PC-9 (cell line): ENCODE data around the gene TNFRSF8. TPM values are rescaled to one million over a fixed set of nuclear protein-coding genes. Genes with fewer than 3 reads are reported as not detected.

Experiments
- BruUV-seq: library from RNA; stranded (reverse); fragments of 400-500 nt; replicated peaks from 2 replicates; lab custom pipeline; 2021; lab: Mats Ljungman, UMichigan
- CTCF ChIA-PET: fragments of 300-600 bp; sonication (Branson Sonifier 250); formaldehyde crosslinking; loops from one replicate; lab custom pipeline; 2022; ENCODE audit warnings: antibody characterized with exemption; lab: Charles Lee
- POLR2A ChIA-PET: fragments of 300-600 bp; sonication (Branson Sonifier 250); formaldehyde crosslinking; loops from one replicate; lab custom pipeline; 2022; ENCODE audit warnings: antibody characterized with exemption; ENCODE audit not compliant: unreplicated experiment; lab: Charles Lee
- DNase-seq, 2 experiments: peaks; one replicate each; pipeline versions ENCODE4 v3.0.0 to v3.0.0-alpha.2; 2015 to 2022; ENCODE audit warnings: mixed read lengths in 1 of 2
- H2AFZ ChIP-seq: fragments of 200-600 bp; sonication (generic); 2 replicates; pipeline ENCODE4 v1.8.1; 2017; ENCODE audit warnings: antibody characterized with exemption
- H3F3A ChIP-seq: fragments of 200-600 bp; sonication (generic); 2 replicates; pipeline ENCODE4 v1.8.1; 2017; ENCODE audit warnings: antibody characterized with exemption, mild to moderate bottlenecking, low read depth; ENCODE audit not compliant: insufficient read depth
- H3K27ac ChIP-seq: fragments of 200-600 bp; sonication (generic); 2 replicates; pipeline ENCODE4 v1.6.1; 2016; ENCODE audit warnings: mixed run types
- H3K27me3 ChIP-seq: fragments of 200-600 bp; sonication (generic); 2 replicates; pipeline ENCODE4 v1.6.1; 2016; ENCODE audit warnings: low read depth, mixed run types; ENCODE audit not compliant: insufficient read depth
- H3K36me3 ChIP-seq: fragments of 200-600 bp; sonication (generic); 2 replicates; pipeline ENCODE4 v1.6.1; 2016; ENCODE audit warnings: low read depth, mixed run types
- H3K4me1 ChIP-seq: fragments of 200-600 bp; sonication (generic); replicated peaks from 2 replicates; pipeline ENCODE4 v1.6.1; 2016; ENCODE audit warnings: mixed run types; ENCODE audit not compliant: insufficient read depth
- H3K4me2 ChIP-seq: fragments of 200-600 bp; sonication (generic); 2 replicates; pipeline ENCODE4 v1.6.1; 2017; ENCODE audit warnings: mixed run types
- H3K4me3 ChIP-seq: fragments of 200-600 bp; sonication (generic); 2 replicates; pipeline ENCODE4 v1.6.1; 2016; ENCODE audit warnings: mixed run types
- H3K79me2 ChIP-seq: fragments of 200-600 bp; sonication (generic); 2 replicates; pipeline ENCODE4 v1.6.1; 2017; ENCODE audit warnings: low read depth, mixed run types
- H3K9me2 ChIP-seq: fragments of 200-600 bp; sonication (generic); 2 replicates; pipeline ENCODE4 v1.8.1; 2017; ENCODE audit warnings: mild to moderate bottlenecking; ENCODE audit not compliant: insufficient read depth
- H3K9me3 ChIP-seq: fragments of 200-600 bp; sonication (generic); 2 replicates; pipeline ENCODE4 v1.8.1; 2016; ENCODE audit warnings: low read depth; ENCODE audit not compliant: insufficient read depth
- H4K20me1 ChIP-seq: fragments of 200-600 bp; sonication (generic); 2 replicates; pipeline ENCODE4 v1.8.1; 2017; ENCODE audit not compliant: insufficient read depth
- EZH2 ChIP-seq: fragments of 200-600 bp; sonication (generic); IDR thresholded peaks from 2 replicates; pipeline ENCODE4 v1.8.0; 2017; ENCODE audit warnings: antibody characterized with exemption, low read depth
- intact Hi-C: fragments of 100-400 bp; cut with micrococcal nuclease; formaldehyde crosslinking; loops from one replicate; pipeline ENCODE4 v1.10.0; 2022; ENCODE audit not compliant: unreplicated experiment
- total RNA-seq: library from RNA; stranded (reverse); gene quantifications from 2 replicates; pipeline ENCODE4 v1.2.3, GENCODE V29; 2021
- TF ChIP-seq, protein P1 (sequence below): fragments of 200-600 bp; sonication (generic); conservative IDR thresholded peaks from 2 replicates; pipeline ENCODE4 v1.6.1; 2017; ENCODE audit warnings: mixed run types, antibody characterized with exemption, mild to moderate bottlenecking, moderate library complexity

Gene TNFRSF8
- total RNA-seq, 1 experiment from 2014 or later = not detected

DNA sequence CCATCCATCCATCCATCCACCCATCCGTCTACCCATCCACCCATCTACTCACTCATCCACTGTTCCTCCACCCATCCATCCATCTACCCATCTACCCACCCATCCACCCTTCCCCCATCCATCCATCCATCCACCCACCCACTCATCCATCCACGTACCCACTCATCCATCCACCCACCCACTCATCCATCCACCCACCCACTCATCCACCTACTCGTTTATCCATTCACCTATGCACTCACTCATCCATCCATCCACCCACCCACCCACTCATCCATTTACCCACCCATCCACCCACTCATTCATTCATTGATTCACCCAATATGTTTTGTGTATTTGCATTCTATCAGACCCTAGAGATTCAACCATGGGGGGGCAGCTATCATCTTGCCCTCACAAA is 27.2 kb downstream of the TNFRSF8 start:
- no peaks in the 10 kb centered on the region for H3K79me2 ChIP-seq
- intact Hi-C loops = no loop called here
- no peak overlapping the region for H3K4me3 ChIP-seq
- no peaks in the 10 kb centered on the region for H3F3A ChIP-seq
- DNase-seq = no peak
- no peaks in the 10 kb centered on the region for H3K9me2 ChIP-seq
- no peaks in the 10 kb centered on the region for H4K20me1 ChIP-seq
- H3K9me3 ChIP-seq = no peaks in the 10 kb centered on the region
- no peaks in the 10 kb centered on the region for H3K4me1 ChIP-seq
- CTCF ChIA-PET = no interaction called here
- POLR2A ChIA-PET = no interaction called here
- no peak overlapping the region for H2AFZ ChIP-seq
- no peak overlapping the region for H3K27ac ChIP-seq
- H3K27me3 ChIP-seq = peaks cover 5% of the 10 kb centered on the region; the same call in 1 of the 2 replicates
- BruUV-seq = no TSS peak
- H3K36me3 ChIP-seq = no peaks in the 10 kb centered on the region
- H3K4me2 ChIP-seq = no peak overlapping the region
- TF ChIP-seq, protein P1, sequence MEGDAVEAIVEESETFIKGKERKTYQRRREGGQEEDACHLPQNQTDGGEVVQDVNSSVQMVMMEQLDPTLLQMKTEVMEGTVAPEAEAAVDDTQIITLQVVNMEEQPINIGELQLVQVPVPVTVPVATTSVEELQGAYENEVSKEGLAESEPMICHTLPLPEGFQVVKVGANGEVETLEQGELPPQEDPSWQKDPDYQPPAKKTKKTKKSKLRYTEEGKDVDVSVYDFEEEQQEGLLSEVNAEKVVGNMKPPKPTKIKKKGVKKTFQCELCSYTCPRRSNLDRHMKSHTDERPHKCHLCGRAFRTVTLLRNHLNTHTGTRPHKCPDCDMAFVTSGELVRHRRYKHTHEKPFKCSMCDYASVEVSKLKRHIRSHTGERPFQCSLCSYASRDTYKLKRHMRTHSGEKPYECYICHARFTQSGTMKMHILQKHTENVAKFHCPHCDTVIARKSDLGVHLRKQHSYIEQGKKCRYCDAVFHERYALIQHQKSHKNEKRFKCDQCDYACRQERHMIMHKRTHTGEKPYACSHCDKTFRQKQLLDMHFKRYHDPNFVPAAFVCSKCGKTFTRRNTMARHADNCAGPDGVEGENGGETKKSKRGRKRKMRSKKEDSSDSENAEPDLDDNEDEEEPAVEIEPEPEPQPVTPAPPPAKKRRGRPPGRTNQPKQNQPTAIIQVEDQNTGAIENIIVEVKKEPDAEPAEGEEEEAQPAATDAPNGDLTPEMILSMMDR = no peak
- no peak for TF ChIP-seq EZH2

DNA sequence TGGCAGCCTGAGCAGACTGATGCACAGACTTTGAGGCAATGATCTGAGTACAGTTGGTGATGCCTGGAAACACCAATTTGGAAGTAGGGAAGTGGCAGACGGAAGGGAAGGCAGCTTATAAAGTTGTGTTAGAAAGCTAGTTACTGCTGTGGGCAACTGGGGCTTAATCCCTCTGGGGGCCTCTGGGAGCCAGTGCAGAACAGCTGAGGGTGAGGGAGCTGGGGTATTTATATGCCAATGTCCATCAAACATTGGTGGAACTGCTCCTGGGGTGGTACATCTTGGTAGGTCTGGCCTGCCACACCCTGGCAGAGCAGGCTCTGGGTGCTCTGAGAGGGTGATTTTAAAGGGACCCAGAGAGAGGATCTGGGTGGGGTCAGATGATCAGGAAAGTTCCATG is 28.1 kb downstream of the TNFRSF8 start:
- Histone ChIP-seq H2AFZ (no peak overlapping the region), H3K36me3 (no peaks in the 10 kb centered on the region), H4K20me1 (no peaks in the 10 kb centered on the region), H3K4me1 (no peaks in the 10 kb centered on the region), H3K27ac (no peak overlapping the region), H3K4me3 (no peak overlapping the region), H3K79me2 (no peaks in the 10 kb centered on the region), H3F3A (no peaks in the 10 kb centered on the region), H3K27me3 (peaks cover 5% of the 10 kb centered on the region; the same call in 1 of the 2 replicates), H3K9me2 (no peaks in the 10 kb centered on the region), H3K4me2 (no peak overlapping the region), H3K9me3 (no peaks in the 10 kb centered on the region)
- ChIA-PET POLR2A (no interaction called here), CTCF (no interaction called here)
- BruUV-seq = no TSS peak
- intact Hi-C loops = no loop called here
- DNase-seq = no peak
- TF ChIP-seq EZH2 = no peak
- TF ChIP-seq, protein P1 = no peak

DNA sequence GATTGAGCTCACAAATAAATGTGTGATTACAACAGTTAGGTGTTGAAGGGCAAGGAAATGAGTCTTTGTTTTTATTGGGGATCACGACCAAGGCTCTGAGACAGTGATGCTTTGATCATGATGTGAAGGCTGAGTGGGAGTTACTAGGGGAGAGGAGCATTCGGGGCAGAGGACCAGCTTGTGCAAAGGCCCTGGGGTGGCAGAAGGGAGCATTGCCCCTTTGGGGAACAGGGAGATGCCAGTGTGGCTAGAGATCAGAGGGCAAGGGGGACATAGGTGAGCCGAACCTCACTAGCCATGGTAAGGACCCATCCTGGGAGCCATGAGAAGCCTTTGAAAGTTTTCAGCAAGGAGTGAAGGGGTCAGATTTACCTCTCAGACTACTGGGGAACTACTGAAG is 31.1 kb downstream of the TNFRSF8 start:
- Histone ChIP-seq H3K27me3 (peaks cover 5% of the 10 kb centered on the region; the same call in 1 of the 2 replicates), H3F3A (no peaks in the 10 kb centered on the region), H3K9me3 (no peaks in the 10 kb centered on the region), H3K9me2 (no peaks in the 10 kb centered on the region), H2AFZ (no peak overlapping the region), H4K20me1 (no peaks in the 10 kb centered on the region), H3K4me3 (no peak overlapping the region), H3K4me2 (no peak overlapping the region), H3K36me3 (no peaks in the 10 kb centered on the region), H3K79me2 (no peaks in the 10 kb centered on the region), H3K4me1 (no peaks in the 10 kb centered on the region), H3K27ac (no peak overlapping the region)
- no peak for DNase-seq
- no TSS peak for BruUV-seq
- CTCF ChIA-PET = no interaction called here
- TF ChIP-seq EZH2 = no peak
- TF ChIP-seq, protein P1 = no peak
- intact Hi-C loops = no loop called here
- POLR2A ChIA-PET = interaction anchor here (0.7 kb wide), 1 partner anchor 15 kb away, joined by 9 read pairs; no protein-coding TSS in a partner anchor
